Measurements from ENCODE around the gene KCNF1. TPM values are rescaled to one million over a fixed set of nuclear protein-coding genes. Genes with fewer than 3 reads are reported as not detected.

Gene KCNF1
- total RNA-seq, 1 donor from 2014 or later: not detected

GRCh38 chr2:10919771-10920621, 8.3 kb downstream of the KCNF1 start:
- intact Hi-C loops (cut with micrococcal nuclease): no loop called here

GRCh38 chr2:10920764-10921388, 9.1 kb downstream of the KCNF1 start:
- intact Hi-C loops (cut with micrococcal nuclease): no loop called here

- intact Hi-C loops (cut with micrococcal nuclease): no loop called here
Observed at GRCh38 chr2:10921525-10921924, 9.8 kb downstream of the KCNF1 start.

GRCh38 chr2:10922307-10923007, 10.7 kb downstream of the KCNF1 start:
- intact Hi-C loops (cut with micrococcal nuclease): no loop called here

- intact Hi-C loops (cut with micrococcal nuclease): no loop called here
Observed at GRCh38 chr2:10923008-10923375, 11.3 kb downstream of the KCNF1 start.

GRCh38 chr2:10923965-10924364, 12.2 kb downstream of the KCNF1 start:
- intact Hi-C loops (cut with micrococcal nuclease): no loop called here

- intact Hi-C loops (cut with micrococcal nuclease): no loop called here
Observed at GRCh38 chr2:10924441-10924840, 12.7 kb downstream of the KCNF1 start.

GRCh38 chr2:10924859-10925258, 13.1 kb downstream of the KCNF1 start:
- intact Hi-C loops (cut with micrococcal nuclease): no loop called here

GRCh38 chr2:10926191-10926820, 14.6 kb downstream of the KCNF1 start:
- intact Hi-C loops (cut with micrococcal nuclease): no loop called here

- intact Hi-C loops (cut with micrococcal nuclease): no loop called here
Observed at GRCh38 chr2:10930721-10931516, 19.2 kb downstream of the KCNF1 start.

- intact Hi-C loops (cut with micrococcal nuclease): no loop called here
Observed at GRCh38 chr2:10931710-10932255, 20.0 kb downstream of the KCNF1 start.

GRCh38 chr2:10932345-10933151, 20.8 kb downstream of the KCNF1 start:
- intact Hi-C loops (cut with micrococcal nuclease): no loop called here

GRCh38 chr2:10933700-10934225, 22.0 kb downstream of the KCNF1 start:
- intact Hi-C loops (cut with micrococcal nuclease): no loop called here

GRCh38 chr2:10934308-10934978, 22.7 kb downstream of the KCNF1 start:
- intact Hi-C loops (cut with micrococcal nuclease): no loop called here

GRCh38 chr2:10934979-10935350, 23.2 kb downstream of the KCNF1 start:
- intact Hi-C loops (cut with micrococcal nuclease): no loop called here

GRCh38 chr2:10935366-10935918, 23.7 kb downstream of the KCNF1 start:
- intact Hi-C loops (cut with micrococcal nuclease): no loop called here

GRCh38 chr2:10935953-10936942, 24.5 kb downstream of the KCNF1 start:
- intact Hi-C loops (cut with micrococcal nuclease): no loop called here

GRCh38 chr2:10939058-10939457, 27.3 kb downstream of the KCNF1 start:
- intact Hi-C loops (cut with micrococcal nuclease): no loop called here

Data from T-helper 1 cell treated with Interleukin-12 subunit alpha and Interleukin-12 subunit beta and Interleukin-4 antibody, amounts not matched to agents 30 ng/mL and 1 ng/mL, for 36 hours (primary cell).